Colonic mucosa (tissue), 4 donors: Measurements from ENCODE around the gene CPA4. TPM values are rescaled to one million over a fixed set of nuclear protein-coding genes. Genes with fewer than 3 reads are reported as not detected.

ENCODE experiments used
- DNase-seq: peaks from one replicate; pipeline ENCODE4 v3.0.0-alpha.2; 2020
- H3K27ac ChIP-seq: fragments of 200-600 bp; one replicate; pipeline ENCODE4 v1.8.0; 2021
- H3K27me3 ChIP-seq: fragments of 200-600 bp; one replicate; pipeline ENCODE4 v1.8.0; 2021
- H3K36me3 ChIP-seq: fragments of 200-600 bp; one replicate; pipeline ENCODE4 v1.8.0; 2021
- H3K4me1 ChIP-seq: fragments of 200-600 bp; one replicate; pipeline ENCODE4 v1.8.0; 2021; ENCODE audit warnings: mild to moderate bottlenecking
- H3K4me3 ChIP-seq: fragments of 200-600 bp; one replicate; pipeline ENCODE4 v1.8.0; 2021
- H3K9ac ChIP-seq, 2 donors: one replicate each; pipeline ENCODE4 v1.7.0; 2013; ENCODE audit warnings: control low read depth in 2 of 2, low read depth in 2 of 2, low read length in 2 of 2
- H3K9me3 ChIP-seq: fragments of 200-600 bp; one replicate; pipeline ENCODE4 v1.8.0; 2021
- CTCF ChIP-seq: fragments of 200-600 bp; IDR thresholded peaks from one replicate; pipeline ENCODE4 v1.8.0; 2022; ENCODE audit warnings: antibody characterized with exemption, mild to moderate bottlenecking
- intact Hi-C: fragments of 100-400 bp; cut with DNase I; formaldehyde crosslinking; loops from one replicate; pipeline ENCODE4 v1.14.1; 2022
- total RNA-seq, 2 donors: library from RNA; stranded (reverse); fragmentation: NEBNext Ultra II Directional in 1 of 2; extraction: Animal tissue kit (Norgen Biotek cat#: 25700) in 1 of 2; gene quantifications; one replicate each; pipeline ENCODE4 v1.2.1, GENCODE V29; 2021
- donor health status: healthy.
- donor health status: DM: no; HTN: no; CAD: no.
- donor health status: DM: no; HTN: no; CAD: no.

CPA4 gene
- total RNA-seq, 2 donors from 2014 or later = not detected

GRCh38 chr7:130359276-130359857 lies 66.4 kb downstream of the CPA4 start:
- no peaks in the 10 kb centered on the region for H3K36me3 ChIP-seq
- intact Hi-C loops = no loop called here
- H3K27me3 ChIP-seq = no peaks in the 10 kb centered on the region
- DNase-seq = no peak
- H3K27ac ChIP-seq = no peak overlapping the region
- H3K9me3 ChIP-seq = no peaks in the 10 kb centered on the region
- no peak overlapping the region for H3K4me3 ChIP-seq
- no peaks in the 10 kb centered on the region for H3K4me1 ChIP-seq
- TF ChIP-seq CTCF = no peak
- H3K9ac ChIP-seq = no peak overlapping the region

GRCh38 chr7:130360518-130360917 lies 67.6 kb downstream of the CPA4 start:
- H3K4me3 ChIP-seq = no peak overlapping the region
- intact Hi-C loops = no loop called here
- no peaks in the 10 kb centered on the region for H3K27me3 ChIP-seq
- no peak for DNase-seq
- no peaks in the 10 kb centered on the region for H3K36me3 ChIP-seq
- no peaks in the 10 kb centered on the region for H3K9me3 ChIP-seq
- no peaks in the 10 kb centered on the region for H3K4me1 ChIP-seq
- no peak overlapping the region for H3K9ac ChIP-seq
- H3K27ac ChIP-seq = no peak overlapping the region
- TF ChIP-seq CTCF = no peak

- H3K27me3 ChIP-seq = no peaks in the 10 kb centered on the region
- peaks cover 3% of the 10 kb centered on the region for H3K4me1 ChIP-seq
- H3K4me3 ChIP-seq = no peak overlapping the region
- no peak for DNase-seq
- H3K9me3 ChIP-seq = no peaks in the 10 kb centered on the region
- H3K27ac ChIP-seq = no peak overlapping the region
- TF ChIP-seq CTCF = no peak
- intact Hi-C loops = no loop called here
- H3K36me3 ChIP-seq = no peaks in the 10 kb centered on the region
- no peak overlapping the region for H3K9ac ChIP-seq
Measured at GRCh38 chr7:130361681-130362080, 68.7 kb downstream of the CPA4 start.

- Histone ChIP-seq H3K27ac (no peak overlapping the region), H3K27me3 (no peaks in the 10 kb centered on the region), H3K36me3 (no peaks in the 10 kb centered on the region), H3K4me3 (no peak overlapping the region), H3K9me3 (no peaks in the 10 kb centered on the region), H3K4me1 (peaks cover 3% of the 10 kb centered on the region), H3K9ac (no peak overlapping the region)
- no peak for DNase-seq
- TF ChIP-seq CTCF = no peak
- intact Hi-C loops = no loop called here
Measured at GRCh38 chr7:130362251-130362816, 69.4 kb downstream of the CPA4 start.

GRCh38 chr7:130363026-130363847 lies 70.3 kb downstream of the CPA4 start:
- TF ChIP-seq CTCF = no peak
- Histone ChIP-seq H3K9me3 (no peaks in the 10 kb centered on the region), H3K4me1 (peaks cover 3% of the 10 kb centered on the region), H3K9ac (no peak overlapping the region), H3K36me3 (no peaks in the 10 kb centered on the region), H3K27ac (no peak overlapping the region), H3K4me3 (no peak overlapping the region), H3K27me3 (no peaks in the 10 kb centered on the region)
- no peak for DNase-seq
- intact Hi-C loops = no loop called here
